GM18511 (cell line): Measurements from ENCODE around the gene NRN1.
A peak's percentile ranks its signal among the peaks of the same experiment; 100 is the strongest.
"Not testable (repeated sequence)": the region's sequence is repeated elsewhere in the genome, so short reads cannot be mapped to it uniquely, and the experiment has no call there.

Experiments
- ATAC-seq: cut with Tn5 transposase; IDR thresholded peaks from one replicate; pipeline ENCODE4 v1.9.1; 2021; ENCODE audit warnings: mild to moderate bottlenecking, moderate library complexity; ENCODE audit not compliant: unreplicated experiment

NRN1 gene

GRCh38 chr6:6006428-6007365, at the start of gene NRN1:
Gene NRN1 (minus strand): TSS chr6:6006925. CDS start chr6:6006749, 176 bp downstream.
- ATAC-seq = no peak

GRCh38 chr6:6052216-6052615, 45.5 kb upstream of the NRN1 start:
- no peak for ATAC-seq

DNA sequence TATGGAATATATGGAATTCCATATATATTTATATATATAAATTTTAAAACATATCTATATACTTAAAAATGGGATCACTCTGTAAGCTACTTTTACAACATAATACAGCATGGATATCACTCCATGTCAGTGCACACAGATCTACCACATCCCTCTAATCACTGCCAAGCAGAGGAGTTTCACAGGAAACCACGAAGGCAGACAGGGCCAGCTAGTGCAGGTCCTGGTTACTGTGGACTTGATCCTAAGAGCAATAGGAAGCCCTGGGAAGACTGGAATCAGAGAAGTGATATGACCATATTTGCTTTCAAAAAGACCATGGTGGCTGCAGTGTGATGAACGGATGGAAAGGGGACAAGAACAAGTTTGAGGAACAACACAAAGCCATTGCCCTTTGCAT, 40.0 kb upstream of the NRN1 start:
- no peak for ATAC-seq

DNA sequence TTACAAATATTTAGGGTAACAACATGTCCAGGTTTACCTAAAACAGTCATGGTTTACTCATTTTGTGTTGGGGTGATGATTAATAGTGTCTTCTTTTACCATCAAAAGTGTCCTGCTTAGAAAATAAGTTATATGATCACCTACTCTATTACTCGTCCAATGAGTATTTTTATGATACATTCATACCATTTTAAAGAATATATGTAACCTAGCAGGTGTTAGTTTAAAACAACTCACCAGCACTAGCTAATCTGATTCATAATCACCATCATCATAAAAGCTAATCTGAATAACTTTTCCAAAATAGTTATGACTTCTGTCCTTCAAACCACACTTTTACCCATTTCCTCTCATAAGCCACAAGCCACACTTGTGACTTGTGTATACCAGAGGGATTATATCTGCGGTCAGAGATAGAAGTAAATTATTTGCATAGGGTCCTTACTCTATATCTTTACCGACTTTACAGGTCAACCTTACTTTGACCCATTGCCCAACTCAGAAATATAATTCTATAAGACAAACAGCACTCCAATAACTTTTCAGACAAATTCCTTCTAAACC, 33.3 kb upstream of the NRN1 start:
- ATAC-seq = peak; percentile 65

GRCh38 chr6:6037179-6037578, 30.5 kb upstream of the NRN1 start:
- no peak for ATAC-seq

DNA sequence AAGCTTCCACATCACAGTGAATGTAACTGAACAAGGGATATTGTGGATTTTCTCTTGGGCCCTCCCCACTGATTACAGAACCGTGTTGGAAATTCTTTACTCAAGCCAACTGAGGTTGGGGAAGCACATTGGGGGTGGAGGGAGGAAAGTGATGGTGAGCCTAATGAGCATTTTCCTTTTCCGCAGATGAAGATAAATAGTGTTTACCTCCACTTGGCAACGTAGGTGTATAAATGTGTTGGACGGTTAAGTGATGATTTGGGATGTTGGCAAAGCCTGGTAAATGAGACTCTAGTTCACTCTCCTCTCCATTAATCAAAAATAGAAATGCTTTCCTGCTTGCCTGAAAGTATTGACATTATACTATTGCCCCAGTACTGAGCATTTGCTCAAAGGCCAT, 27.1 kb upstream of the NRN1 start:
- ATAC-seq = no peak

GRCh38 chr6:6026513-6027205, 19.9 kb upstream of the NRN1 start:
- no peak for ATAC-seq

- no peak for ATAC-seq
These were observed 19.0 kb upstream of the NRN1 start for GRCh38 chr6:6025736-6026135.

- ATAC-seq = no peak
These were observed 17.5 kb upstream of the NRN1 start for GRCh38 chr6:6024220-6024619.

DNA sequence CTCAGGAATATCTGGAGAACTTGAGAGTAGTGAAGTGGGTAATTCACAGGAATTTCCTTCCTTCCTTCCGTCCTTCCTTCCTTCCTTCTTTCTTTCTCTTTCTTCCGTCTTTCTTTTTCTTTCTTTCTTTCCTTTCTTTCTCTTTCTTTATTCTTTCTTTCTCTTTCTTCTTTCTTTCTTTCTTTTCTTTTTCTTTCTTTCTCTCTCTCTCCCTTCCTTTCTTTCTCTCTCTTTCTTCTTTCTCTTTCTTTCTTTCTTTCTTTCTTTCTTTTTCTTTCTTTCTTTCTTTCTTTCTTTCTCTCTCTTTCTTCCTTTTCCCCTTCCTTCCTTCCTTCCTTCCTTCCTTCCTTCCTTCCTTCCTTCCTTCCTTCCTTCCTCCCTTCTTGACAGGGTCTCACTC, 16.1 kb upstream of the NRN1 start:
- not testable (repeated sequence) for ATAC-seq

DNA sequence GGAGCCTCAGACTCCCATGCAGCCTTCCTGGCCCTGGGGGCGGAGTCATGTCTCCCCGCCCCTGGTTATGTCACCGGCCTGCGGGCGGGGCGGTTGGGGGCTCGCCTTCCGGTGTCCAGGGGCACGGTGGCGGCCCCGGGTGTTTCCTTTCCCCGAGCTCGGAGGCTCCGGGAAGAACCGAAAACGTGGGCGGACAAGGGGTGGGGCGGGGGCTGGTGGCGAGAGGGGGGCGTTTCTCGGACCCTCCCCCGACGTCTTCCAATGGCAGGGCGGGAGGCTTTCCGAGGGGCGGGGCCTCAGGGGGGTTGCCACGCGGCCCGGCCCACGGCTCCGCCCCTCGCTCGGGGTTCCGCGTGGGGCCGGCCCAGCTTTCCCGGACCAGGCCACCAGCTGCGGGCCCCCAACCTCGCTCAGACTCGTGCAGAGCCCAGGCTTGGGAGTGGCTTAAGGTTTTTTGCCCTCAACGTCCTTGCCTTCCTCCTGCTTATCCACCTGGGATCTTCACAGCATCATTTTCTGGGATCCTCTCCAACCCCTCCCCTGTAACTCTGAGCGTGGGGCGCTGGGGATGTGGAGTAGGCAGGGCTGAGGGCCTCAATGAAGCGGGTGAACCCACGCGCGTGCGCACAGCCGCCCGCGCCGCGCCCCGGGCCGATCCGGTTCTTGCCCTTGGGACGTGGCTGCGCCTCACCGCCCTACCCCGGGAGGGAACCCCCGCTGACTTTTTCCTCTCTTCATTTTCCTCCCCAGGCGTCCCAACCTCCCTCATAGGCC, 2.1 kb upstream of the NRN1 start:
- peak; percentile 73 for ATAC-seq

DNA sequence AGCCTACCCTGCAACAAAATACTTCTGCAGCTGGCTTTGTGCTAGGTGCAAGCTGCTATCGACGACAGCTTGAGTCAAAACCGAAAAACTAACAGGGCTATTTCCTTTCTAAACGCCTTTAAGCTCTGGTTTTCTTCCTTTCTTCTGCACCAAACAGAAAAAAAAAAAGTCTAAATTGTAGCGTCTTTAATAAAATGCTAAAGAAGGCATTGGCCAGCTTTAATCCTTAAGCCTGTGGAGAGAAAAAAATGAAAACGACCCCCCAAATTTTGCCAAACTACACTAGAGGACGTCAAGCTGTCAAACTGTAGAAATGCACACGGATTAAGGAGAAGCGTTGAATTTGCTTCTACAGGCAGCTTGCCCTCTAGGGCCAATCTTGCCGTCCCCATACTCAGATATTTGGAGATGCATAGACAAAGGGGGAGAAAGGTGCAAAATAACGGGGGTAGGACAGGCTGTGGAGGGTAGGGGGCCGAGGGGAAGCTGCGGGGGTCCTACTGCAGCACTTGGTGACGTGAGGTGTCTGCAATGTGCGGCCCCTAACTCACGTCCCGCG, 1.4 kb upstream of the NRN1 start:
- ATAC-seq = peak; percentile 25

GRCh38 chr6:6007366-6008088, 802 bp upstream of the NRN1 start:
- no peak for ATAC-seq

DNA sequence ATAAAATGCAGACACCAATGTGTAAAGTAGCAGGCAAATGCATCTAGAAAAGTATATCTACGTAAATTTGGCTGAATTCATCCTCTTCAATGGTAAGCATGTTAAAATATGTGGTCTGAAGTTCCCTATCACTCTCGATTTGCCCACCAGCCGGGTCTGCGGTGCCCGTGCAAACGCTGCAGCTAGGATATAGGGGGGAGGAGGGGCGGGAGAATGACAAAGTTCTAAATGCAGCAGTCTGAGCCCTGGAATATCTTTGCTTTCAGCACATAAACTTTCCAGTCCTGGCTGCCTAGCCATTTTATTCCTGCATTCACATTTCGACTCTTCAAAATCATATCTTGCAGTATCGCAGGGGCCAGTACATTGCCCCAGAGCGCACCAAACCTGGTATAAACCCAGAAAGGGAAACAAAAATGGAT, 708 bp downstream of the NRN1 start:
- no peak for ATAC-seq

GRCh38 chr6:6005051-6006005, 1.4 kb downstream of the NRN1 start:
- no peak for ATAC-seq

GRCh38 chr6:6004390-6004995, 2.2 kb downstream of the NRN1 start:
- ATAC-seq = no peak

DNA sequence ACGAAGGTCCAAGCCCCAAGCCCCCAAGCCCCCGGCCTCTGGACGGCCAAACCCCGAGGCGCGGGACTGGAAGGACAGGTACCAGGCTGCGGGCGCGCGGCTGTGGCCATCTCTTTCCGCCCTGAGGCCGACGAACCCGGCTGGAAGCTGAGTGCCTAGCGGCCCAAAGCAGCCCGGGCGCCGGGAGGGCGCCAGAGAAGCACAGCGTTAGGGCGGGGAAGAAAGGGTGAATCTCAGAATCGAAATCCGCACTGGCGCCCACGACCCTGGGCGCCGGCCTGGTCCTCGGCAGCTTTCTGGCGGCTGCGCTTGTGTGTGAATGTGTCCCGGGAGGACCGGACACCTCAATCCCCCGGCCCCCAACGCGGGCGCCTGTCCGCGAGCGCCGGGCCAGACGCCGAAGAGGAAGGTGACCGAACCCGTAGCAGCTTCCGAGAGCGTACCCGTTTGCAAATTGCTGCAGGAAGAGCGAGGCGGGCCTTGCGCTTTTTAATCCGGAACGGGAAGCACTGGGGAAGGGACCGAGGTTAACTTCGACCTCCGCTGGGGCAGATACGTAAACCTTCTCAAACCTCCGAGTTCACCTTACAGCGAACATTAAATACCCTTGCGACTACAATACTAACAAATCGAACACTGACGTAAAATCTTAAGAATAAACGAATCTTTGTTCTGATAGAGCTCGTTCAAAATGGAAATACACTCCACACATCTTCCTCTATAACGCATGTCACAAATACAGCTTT, 2.9 kb downstream of the NRN1 start:
- no peak for ATAC-seq
